Mesenchymal stem cell (in vitro differentiated cells and primary cell): ENCODE results near the gene PRRX2.

Experiments
- DNase-seq: peaks from one replicate; pipeline ENCODE4 v3.0.0-alpha.2; 2013
- H2AFZ ChIP-seq: one replicate; pipeline ENCODE4 v1.6.1; 2013; ENCODE audit warnings: low read depth, mild to moderate bottlenecking, control low read depth, inconsistent platforms, low read length, moderate library complexity
- H2AK5ac ChIP-seq: 2 replicates; pipeline ENCODE4 v1.6.1; 2013; ENCODE audit warnings: low read length, moderate library complexity, mild to moderate bottlenecking, inconsistent platforms; ENCODE audit not compliant: severe bottlenecking
- H2BK120ac ChIP-seq: one replicate; pipeline ENCODE4 v1.6.1; 2013; ENCODE audit warnings: low read depth, mild to moderate bottlenecking, inconsistent platforms, low read length, moderate library complexity
- H2BK12ac ChIP-seq, 2 experiments: one replicate each; pipeline ENCODE4 v1.6.1; 2013; ENCODE audit warnings: inconsistent platforms in 2 of 2, low read length in 2 of 2, mild to moderate bottlenecking in 2 of 2, moderate library complexity in 2 of 2, control low read depth in 1 of 2
- H2BK15ac ChIP-seq: one replicate; pipeline ENCODE4 v1.6.1; 2013; ENCODE audit warnings: mild to moderate bottlenecking, low read depth, inconsistent platforms; ENCODE audit not compliant: poor library complexity, severe bottlenecking
- H2BK5ac ChIP-seq: 2 replicates; pipeline ENCODE4 v1.6.1; 2013; ENCODE audit warnings: low read depth, mild to moderate bottlenecking, low read length, control low read depth, inconsistent platforms; ENCODE audit not compliant: poor library complexity, severe bottlenecking
- H3K14ac ChIP-seq, 2 experiments: one replicate each; pipeline ENCODE4 v1.6.1; 2013; ENCODE audit warnings: inconsistent platforms in 2 of 2, low read length in 2 of 2, control low read depth in 1 of 2, mild to moderate bottlenecking in 1 of 2, moderate library complexity in 1 of 2
- H3K18ac ChIP-seq, 2 experiments: one replicate each; pipeline ENCODE4 v1.6.1; 2013; ENCODE audit warnings: inconsistent platforms in 2 of 2, low read length in 2 of 2, control low read depth in 1 of 2, low read depth in 1 of 2, mild to moderate bottlenecking in 1 of 2
- H3K23ac ChIP-seq, 2 experiments: one replicate each; pipeline ENCODE4 v1.6.1; 2013; ENCODE audit warnings: inconsistent platforms in 2 of 2, low read length in 2 of 2, mild to moderate bottlenecking in 2 of 2, moderate library complexity in 2 of 2, control low read depth in 1 of 2
- H3K27ac ChIP-seq: 2 replicates; pipeline ENCODE4 v1.5.1; 2013; ENCODE audit warnings: mild to moderate bottlenecking, moderate library complexity, low read length, control low read depth, inconsistent platforms; ENCODE audit not compliant: poor library complexity, severe bottlenecking
- H3K27me3 ChIP-seq, 2 experiments: 2 replicates each; pipeline versions ENCODE4 v1.6.1 to v1.7.0; 2013; ENCODE audit warnings: low read length in 2 of 2, mild to moderate bottlenecking in 2 of 2, moderate library complexity in 2 of 2, control low read depth in 1 of 2, inconsistent platforms in 1 of 2; ENCODE audit not compliant: control insufficient read depth in 1 of 2, insufficient read depth in 1 of 2
- H3K36me3 ChIP-seq, 2 experiments: 2 replicates each; pipeline versions ENCODE4 v1.6.1 to v1.7.0; 2013; ENCODE audit warnings: low read length in 2 of 2, control low read depth in 1 of 2, inconsistent platforms in 1 of 2, low read depth in 1 of 2, mild to moderate bottlenecking in 1 of 2; ENCODE audit not compliant: insufficient read depth in 2 of 2, control insufficient read depth in 1 of 2
- H3K4ac ChIP-seq, 2 experiments: one replicate each; pipeline ENCODE4 v1.6.1; 2013; ENCODE audit warnings: inconsistent platforms in 2 of 2, low read length in 2 of 2, mild to moderate bottlenecking in 2 of 2, moderate library complexity in 2 of 2, control low read depth in 1 of 2, low read depth in 1 of 2
- H3K4me1 ChIP-seq: 2 replicates; pipeline ENCODE4 v1.6.1; 2013; ENCODE audit warnings: low read depth, low read length, control low read depth; ENCODE audit not compliant: control insufficient read depth, insufficient read depth
- H3K4me2 ChIP-seq: 2 replicates; pipeline ENCODE4 v1.6.1; 2013; ENCODE audit warnings: low read length, mild to moderate bottlenecking, inconsistent platforms; ENCODE audit not compliant: poor library complexity, severe bottlenecking
- H3K4me3 ChIP-seq, 2 experiments: 2 replicates each; pipeline versions ENCODE4 v1.5.1 to v1.7.0; 2013; ENCODE audit warnings: low read length in 2 of 2, mild to moderate bottlenecking in 2 of 2, control low read depth in 1 of 2, low read depth in 1 of 2; ENCODE audit not compliant: insufficient read depth in 1 of 2
- H3K79me1 ChIP-seq: replicated peaks from 2 replicates; pipeline ENCODE4 v1.6.1; 2013; ENCODE audit warnings: mild to moderate bottlenecking, control low read depth, low read length, inconsistent platforms; ENCODE audit not compliant: poor library complexity, severe bottlenecking
- H3K9ac ChIP-seq: 2 replicates; pipeline ENCODE4 v1.7.0; 2013; ENCODE audit warnings: mild to moderate bottlenecking, low read length, moderate library complexity
- H3K9me3 ChIP-seq: 2 replicates; pipeline ENCODE4 v1.7.0; 2013; ENCODE audit warnings: mild to moderate bottlenecking, low read length; ENCODE audit not compliant: control insufficient read depth
- H4K8ac ChIP-seq: one replicate; pipeline ENCODE4 v1.6.1; 2013; ENCODE audit warnings: inconsistent platforms, mild to moderate bottlenecking, low read length, moderate library complexity
- H4K91ac ChIP-seq: one replicate; pipeline ENCODE4 v1.6.1; 2013; ENCODE audit warnings: mild to moderate bottlenecking, low read length, inconsistent platforms
- WGBS: methylation state at CpG from one replicate; pipeline ENCODE4 v1.1.7; 2013; ENCODE audit warnings: mixed read lengths; 5-methylcytosine and 5-hydroxymethylcytosine counted together

Gene PRRX2

GRCh38 chr9:129726322-129727160 lies 61.1 kb downstream of the PRRX2 start:
- peak overlapping the region; percentile 74 for H2BK15ac ChIP-seq
- H2BK12ac ChIP-seq = peak overlapping the region in 1 of 2 experiments; percentile 11

GRCh38 chr9:129728744-129729143 lies 63.3 kb downstream of the PRRX2 start:
- H2BK120ac ChIP-seq = no peak overlapping the region
- no peaks in the 10 kb centered on the region for H3K9me3 ChIP-seq
- no peak overlapping the region for H4K91ac ChIP-seq
- H3K9ac ChIP-seq = no peak overlapping the region
- peaks cover 2% of the 10 kb centered on the region for H3K4me1 ChIP-seq
- no peak overlapping the region for H4K8ac ChIP-seq
- no peaks in the 10 kb centered on the region for H3K79me1 ChIP-seq
- H3K4me3 ChIP-seq = no peak overlapping the region
- peaks cover 0 to 30% of the 10 kb centered on the region in 2 experiments for H3K27me3 ChIP-seq
- H2BK5ac ChIP-seq = no peak overlapping the region
- H2AFZ ChIP-seq = no peak overlapping the region
- no peak for DNase-seq
- H2BK15ac ChIP-seq = no peak overlapping the region
- no peaks in the 10 kb centered on the region for H3K36me3 ChIP-seq
- H3K27ac ChIP-seq = no peak overlapping the region
- H3K14ac ChIP-seq = no peak overlapping the region
- H3K23ac ChIP-seq = no peak overlapping the region
- H2AK5ac ChIP-seq = no peak overlapping the region
- H3K4me2 ChIP-seq = no peak overlapping the region
- no peak overlapping the region for H3K4ac ChIP-seq
- no peak overlapping the region for H2BK12ac ChIP-seq
- no peak overlapping the region for H3K18ac ChIP-seq
- 89% methylated on average over 7 of the region's 7 CpGs for WGBS

More at GRCh38 chr9:129726322-129727160, 61.1 kb downstream of the PRRX2 start:
- Histone ChIP-seq H2AFZ (no peak overlapping the region), H3K14ac (no peak overlapping the region), H3K9me3 (no peaks in the 10 kb centered on the region), H3K4me3 (peak overlapping the region in 1 of 2 experiments; percentile 22), H2BK5ac (no peak overlapping the region), H2AK5ac (no peak overlapping the region), H3K27me3 (peaks cover 0 to 12% of the 10 kb centered on the region in 2 experiments), H3K27ac (no peak overlapping the region), H3K4me2 (peak overlapping the region; percentile 14), H3K23ac (no peak overlapping the region), H4K91ac (peak overlapping the region; percentile 54), H3K18ac (peak overlapping the region in 1 of 2 experiments; percentile 31), H4K8ac (peak overlapping the region; percentile 25), H3K36me3 (peaks cover 0 to 13% of the 10 kb centered on the region in 2 experiments), H3K79me1 (no peaks in the 10 kb centered on the region), H3K9ac (peak overlapping the region; percentile 63), H3K4me1 (peaks cover 2% of the 10 kb centered on the region), H2BK120ac (no peak overlapping the region), H3K4ac (no peak overlapping the region)
- peak; percentile 84 for DNase-seq
- WGBS = 31% methylated on average over 22 of the region's 23 CpGs

GRCh38 chr9:129731477-129732085 lies 66.1 kb downstream of the PRRX2 start:
- no peaks in the 10 kb centered on the region for H3K9me3 ChIP-seq
- peaks cover 0 to 29% of the 10 kb centered on the region in 2 experiments for H3K27me3 ChIP-seq
- no peak overlapping the region for H3K14ac ChIP-seq
- DNase-seq = no peak
- no peaks in the 10 kb centered on the region for H3K79me1 ChIP-seq
- no peak overlapping the region for H4K8ac ChIP-seq
- 75% methylated on average over 6 of the region's 6 CpGs for WGBS
- H2BK12ac ChIP-seq = no peak overlapping the region
- H3K27ac ChIP-seq = no peak overlapping the region
- no peak overlapping the region for H2BK120ac ChIP-seq
- H3K18ac ChIP-seq = no peak overlapping the region
- no peak overlapping the region for H3K23ac ChIP-seq
- no peak overlapping the region for H2BK5ac ChIP-seq
- no peaks in the 10 kb centered on the region for H3K4me1 ChIP-seq
- no peak overlapping the region for H2AFZ ChIP-seq
- H3K4ac ChIP-seq = no peak overlapping the region
- H3K4me2 ChIP-seq = no peak overlapping the region
- H3K9ac ChIP-seq = no peak overlapping the region
- H2BK15ac ChIP-seq = no peak overlapping the region
- H2AK5ac ChIP-seq = no peak overlapping the region
- H3K36me3 ChIP-seq = no peaks in the 10 kb centered on the region
- no peak overlapping the region for H4K91ac ChIP-seq
- no peak overlapping the region for H3K4me3 ChIP-seq

GRCh38 chr9:129732100-129732499 lies 66.7 kb downstream of the PRRX2 start:
- Histone ChIP-seq H3K9me3 (no peaks in the 10 kb centered on the region), H3K36me3 (peaks cover 0 to 3% of the 10 kb centered on the region in 2 experiments), H2BK15ac (no peak overlapping the region), H2AK5ac (no peak overlapping the region), H4K8ac (no peak overlapping the region), H3K23ac (no peak overlapping the region), H4K91ac (no peak overlapping the region), H3K27me3 (peaks cover 0 to 29% of the 10 kb centered on the region in 2 experiments), H3K4me2 (no peak overlapping the region), H2BK12ac (no peak overlapping the region), H3K9ac (no peak overlapping the region), H3K4me1 (no peaks in the 10 kb centered on the region), H3K18ac (peak overlapping the region in 1 of 2 experiments; percentile 30), H3K27ac (no peak overlapping the region), H2BK120ac (no peak overlapping the region), H3K14ac (no peak overlapping the region), H3K4ac (no peak overlapping the region), H3K4me3 (no peak overlapping the region), H2BK5ac (no peak overlapping the region), H2AFZ (no peak overlapping the region), H3K79me1 (no peaks in the 10 kb centered on the region)
- WGBS = 86% methylated on average over 10 of the region's 10 CpGs
- DNase-seq = no peak
